Adipose tissue (tissue), 3 donors: Measurements from ENCODE around the gene TFPT. TPM values are rescaled to one million over a fixed set of nuclear protein-coding genes. Genes with fewer than 3 reads are reported as not detected.
"Not testable (repeated sequence)": the region's sequence is repeated elsewhere in the genome, so short reads cannot be mapped to it uniquely, and the experiment has no call there.

ENCODE experiments used
- H3K27ac ChIP-seq: one replicate; pipeline ENCODE4 v1.5.1; 2013; ENCODE audit warnings: low read depth, low read length
- WGBS, 3 donors: extraction: QIAGEN DNeasy Blood & Tissue Kit; methylation state at CpG; one replicate each; pipeline ENCODE4 v1.1.7; 2013; 5-methylcytosine and 5-hydroxymethylcytosine counted together
- polyA plus RNA-seq, 3 donors: library from polyadenylated mRNA; stranded (reverse); fragments of 200-250 nt; gene quantifications; one replicate each; pipeline ENCODE4 v1.2.3, GENCODE V29; 2013
- donor health status: healthy with polysubstance abuse.
- donor health status: Bipolar disorder and iron deficiency.
- donor health status: healthy.

Gene TFPT
- polyA plus RNA-seq, 3 donors, result 7.2 to 17.9 (median 11.8) TPM

GRCh38 chr19:54128796-54129616 lies 13.5 kb upstream of the TFPT start:
- H3K27ac ChIP-seq, result no peak overlapping the region
- 96 to 99% (median 96%) methylated on average over 40 to 41 of the region's 41 CpGs for WGBS, 3 donors

GRCh38 chr19:54128441-54128725 lies 12.9 kb upstream of the TFPT start:
- no peak overlapping the region for H3K27ac ChIP-seq
- 90 to 95% (median 94%) methylated on average over 20 of the region's 20 CpGs for WGBS, 3 donors

- WGBS, 3 donors, result 87 to 93% (median 88%) methylated on average over 34 to 44 of the region's 44 CpGs
- H3K27ac ChIP-seq, result no peak overlapping the region
These were observed 12.4 kb upstream of the TFPT start for GRCh38 chr19:54127688-54128440.

GRCh38 chr19:54125713-54126112 lies 10.3 kb upstream of the TFPT start:
- WGBS, 3 donors, result 86 to 90% (median 88%) methylated on average over 9 of the region's 9 CpGs
- H3K27ac ChIP-seq, result no peak overlapping the region

DNA sequence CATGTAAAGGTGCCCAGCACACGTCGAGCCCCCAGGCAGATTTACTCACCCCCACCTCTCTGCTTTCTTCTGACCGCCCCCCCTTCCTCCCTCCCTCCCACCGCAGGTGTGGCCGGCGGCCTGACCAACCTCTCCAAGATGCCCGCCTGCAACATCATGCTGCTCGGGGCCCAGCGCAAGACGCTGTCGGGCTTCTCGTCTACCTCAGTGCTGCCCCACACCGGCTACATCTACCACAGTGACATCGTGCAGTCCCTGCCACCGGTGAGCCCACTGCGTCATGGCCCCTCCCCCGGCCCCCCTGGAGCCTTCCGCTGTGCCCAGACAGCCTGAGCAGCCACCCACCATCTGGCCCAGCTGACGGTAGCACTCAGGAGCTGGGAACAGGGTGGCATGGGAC lies 8.9 kb upstream of the TFPT start:
- WGBS, 3 donors, result 93 to 96% (median 93%) methylated on average over 18 to 19 of the region's 19 CpGs
- no peak overlapping the region for H3K27ac ChIP-seq

DNA sequence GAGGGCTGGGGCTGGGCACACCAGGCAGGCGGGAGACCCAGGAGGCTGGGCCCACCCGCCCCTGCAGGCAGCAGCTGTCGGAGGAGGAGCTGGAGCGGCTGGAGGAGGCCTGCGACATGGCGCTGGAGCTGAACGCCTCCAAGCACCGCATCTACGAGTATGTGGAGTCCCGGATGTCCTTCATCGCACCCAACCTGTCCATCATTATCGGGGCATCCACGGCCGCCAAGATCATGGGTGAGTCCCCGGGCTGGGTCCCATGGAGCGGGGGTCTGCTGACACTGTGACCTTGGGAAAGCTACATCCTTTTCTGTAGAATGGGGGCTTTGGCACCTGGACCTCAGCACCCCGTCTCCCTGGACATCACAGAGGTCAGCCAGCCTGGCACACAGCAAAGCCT lies 8.2 kb upstream of the TFPT start:
- 89 to 94% (median 94%) methylated on average over 16 to 17 of the region's 17 CpGs for WGBS, 3 donors
- H3K27ac ChIP-seq, result no peak overlapping the region

GRCh38 chr19:54121259-54121658 lies 5.8 kb upstream of the TFPT start:
- no peak overlapping the region for H3K27ac ChIP-seq
- WGBS, 3 donors, result 90 to 94% (median 94%) methylated on average over 10 of the region's 10 CpGs

- H3K27ac ChIP-seq, result no peak overlapping the region
- 10 to 15% (median 13%) methylated on average over 28 of the region's 28 CpGs for WGBS, 3 donors
These were observed 933 bp downstream of the TFPT start for GRCh38 chr19:54114340-54115108.

- H3K27ac ChIP-seq, result no peak overlapping the region
- 68 to 74% (median 73%) methylated on average over 6 of the region's 6 CpGs for WGBS, 3 donors
These were observed 5.8 kb downstream of the TFPT start for GRCh38 chr19:54109651-54110050.

- WGBS, 3 donors, result 72 to 83% (median 81%) methylated on average over 7 of the region's 7 CpGs
- no peak overlapping the region for H3K27ac ChIP-seq
These were observed 7.0 kb downstream of the TFPT start for GRCh38 chr19:54108496-54108895.

DNA sequence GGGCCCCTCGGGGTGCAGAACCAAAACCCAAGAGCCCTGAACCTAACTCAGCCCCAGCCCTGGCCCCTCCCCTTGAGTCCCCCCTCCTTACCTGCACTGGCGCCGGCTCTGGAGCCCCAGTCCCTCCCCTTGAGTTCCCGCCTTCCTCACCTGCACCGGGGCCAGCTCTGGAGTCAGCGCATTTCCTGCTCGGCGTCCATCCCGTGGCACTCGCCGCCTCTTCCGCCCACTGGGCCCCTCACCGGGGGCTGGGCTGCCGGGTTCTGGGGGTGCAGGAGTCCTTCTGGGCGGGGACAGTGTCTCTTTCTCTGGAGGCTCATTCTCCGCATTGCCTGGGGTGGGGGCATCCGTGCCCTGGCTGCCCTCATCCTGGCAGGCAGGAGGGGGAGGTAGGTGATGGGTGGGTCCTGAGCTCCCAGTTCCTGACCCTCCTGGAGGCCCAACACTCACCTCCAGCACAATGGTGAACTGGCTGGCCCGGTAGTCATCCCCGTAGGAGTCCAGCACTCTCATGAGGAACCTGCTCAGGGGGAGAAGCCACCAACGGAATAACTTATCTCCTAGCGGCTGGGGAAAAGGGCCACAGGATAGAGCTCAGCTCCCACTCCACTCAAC lies 7.5 kb downstream of the TFPT start:
- H3K27ac ChIP-seq, result no peak overlapping the region
- 80 to 84% (median 81%) methylated on average over 19 to 21 of the region's 21 CpGs for WGBS, 3 donors

DNA sequence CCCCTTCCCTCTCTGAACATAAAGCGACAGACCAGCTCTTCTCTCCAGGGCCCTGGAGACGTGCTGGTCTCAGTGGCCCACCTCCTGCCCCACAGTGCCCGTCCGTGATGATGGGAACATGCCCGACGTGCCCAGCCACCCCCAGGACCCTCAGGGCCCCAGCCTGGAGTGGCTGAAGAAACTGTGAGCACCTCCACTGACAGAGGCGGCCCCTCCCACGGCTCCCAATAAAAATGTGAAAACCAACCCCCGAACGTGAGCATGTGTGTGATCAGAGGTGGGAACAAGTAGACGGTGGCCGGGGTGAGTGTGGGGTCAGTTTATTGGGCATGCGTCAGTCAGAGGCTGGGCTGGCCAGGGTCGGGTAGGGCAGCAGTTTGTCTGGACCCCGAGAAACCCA lies 8.7 kb downstream of the TFPT start:
- 78 to 85% (median 83%) methylated on average over 15 of the region's 15 CpGs for WGBS, 3 donors
- H3K27ac ChIP-seq, result no peak overlapping the region

DNA sequence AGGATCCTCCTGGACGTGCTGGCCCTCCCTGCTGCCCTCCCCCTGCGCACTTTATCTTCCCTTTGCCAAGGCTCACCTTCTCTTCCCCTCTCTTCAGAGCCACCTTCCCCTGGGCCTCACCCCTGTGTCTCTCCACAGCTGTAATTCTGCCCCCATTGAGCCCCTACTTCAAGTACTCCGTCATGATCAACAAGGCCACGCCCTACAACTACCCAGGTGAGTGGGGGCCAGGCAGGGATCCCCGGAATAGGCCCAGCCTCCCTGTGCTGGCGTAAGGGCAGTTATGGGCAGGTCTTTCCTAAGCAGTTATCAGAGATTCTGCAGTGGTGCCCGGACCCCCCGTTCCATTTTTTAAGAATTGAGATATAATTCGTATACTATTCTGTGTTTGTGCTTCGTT lies 9.7 kb downstream of the TFPT start:
- H3K27ac ChIP-seq, result no peak overlapping the region
- 87 to 95% (median 94%) methylated on average over 10 of the region's 10 CpGs for WGBS, 3 donors

GRCh38 chr19:54104998-54105715 lies 10.3 kb downstream of the TFPT start:
- 85 to 89% (median 86%) methylated on average over 11 of the region's 11 CpGs for WGBS, 3 donors
- H3K27ac ChIP-seq, result no peak overlapping the region

GRCh38 chr19:54102421-54103169 lies 12.9 kb downstream of the TFPT start, which contains the start of gene NDUFA3:
Gene NDUFA3, plus strand, starts transcription at chr19:54102855. Its CDS starts 24 bp downstream, at chr19:54102879.
- WGBS, 3 donors, result 2 to 4% (median 2%) methylated on average over 52 to 54 of the region's 54 CpGs
- no peak within 1 kb of the TSS for H3K27ac ChIP-seq

DNA sequence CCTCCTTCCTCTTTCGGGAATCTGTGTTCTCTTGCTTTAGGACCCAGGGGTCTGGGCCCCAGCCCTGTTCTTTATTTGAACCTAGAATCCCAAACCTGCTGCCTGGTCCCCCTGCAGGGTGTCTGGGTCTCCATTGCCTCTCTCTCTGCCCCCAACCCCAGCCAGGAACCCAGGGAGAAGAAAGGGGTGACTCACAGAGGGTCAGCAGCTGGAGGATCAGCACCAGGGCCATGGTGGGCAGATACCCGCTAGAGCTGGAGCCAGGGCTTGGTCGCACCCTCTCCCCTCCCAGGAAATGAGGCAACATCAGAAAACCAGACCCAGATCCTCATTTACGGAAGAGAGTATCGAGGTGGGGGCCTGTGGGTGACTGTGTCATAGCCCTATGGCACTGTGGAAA lies 14.9 kb downstream of the TFPT start, which contains the start of gene OSCAR:
OSCAR (minus strand) TSS at position 243 of the 400 bp plus-strand sequence; CDS start at position 232, 11 bp downstream.
- WGBS, 3 donors, result 34 to 58% (median 47%) methylated on average over 5 of the region's 5 CpGs
- H3K27ac ChIP-seq, result no peak within 1 kb of the TSS

GRCh38 chr19:54099903-54100255 lies 15.6 kb downstream of the TFPT start:
- 74 to 86% (median 78%) methylated on average over 9 of the region's 9 CpGs for WGBS, 3 donors
- H3K27ac ChIP-seq, result not testable (repeated sequence)
